ENCODE results near the gene MAML2.
A peak's percentile ranks its signal among the peaks of the same experiment; 100 is the strongest.

Gene MAML2

DNA sequence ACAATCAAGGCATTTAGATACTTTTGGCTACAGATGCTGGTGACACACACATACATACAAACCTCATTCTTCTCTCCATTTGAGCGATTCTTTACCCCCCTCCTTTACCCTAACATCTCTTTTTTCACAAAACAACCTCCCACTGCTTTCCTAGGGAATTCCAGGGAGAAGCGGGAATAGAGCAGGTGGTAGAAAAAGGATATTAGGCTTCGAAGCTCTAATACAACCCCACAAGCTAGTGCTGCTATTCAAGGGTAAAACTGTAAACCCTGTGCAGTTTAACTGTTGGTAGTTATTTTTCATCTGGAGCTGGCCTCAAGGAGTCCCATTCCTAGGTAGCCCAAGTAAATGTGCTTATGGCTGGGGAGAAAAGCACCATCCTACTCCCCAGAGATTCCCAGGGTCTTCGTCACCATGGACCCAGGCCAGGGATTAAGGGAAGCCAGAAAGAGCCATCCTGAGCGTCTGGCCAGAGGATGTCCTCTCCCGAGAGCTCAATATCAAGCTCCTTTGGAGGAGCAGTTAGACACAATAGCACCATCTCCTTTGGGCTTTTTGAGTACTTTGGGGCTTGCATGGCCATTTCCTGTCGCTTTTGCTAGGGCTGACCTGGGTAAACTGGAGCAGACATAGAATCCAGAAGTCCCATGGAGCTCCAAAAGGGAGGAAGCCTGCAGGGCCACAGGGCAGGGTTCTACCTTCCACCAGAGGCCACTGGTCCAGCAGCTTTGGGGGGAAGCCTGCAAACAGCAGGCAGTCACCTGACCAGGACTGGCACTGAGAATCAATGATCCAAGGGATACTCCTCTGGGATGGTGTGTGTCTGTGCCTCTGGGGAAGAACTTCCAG lies 3.1 kb downstream of the MAML2 start:
- no peak overlapping the region for H3K4me3 ChIP-seq (replicated peaks; ENCODE audit: insufficient read depth, low read length)
- H3K27me3 ChIP-seq (ENCODE audit: insufficient read depth, poor library complexity, severe bottlenecking) = no peaks in the 10 kb centered on the region
- no peak overlapping the region for H3K27ac ChIP-seq (replicated peaks)
- TF ChIP-seq, protein P1, sequence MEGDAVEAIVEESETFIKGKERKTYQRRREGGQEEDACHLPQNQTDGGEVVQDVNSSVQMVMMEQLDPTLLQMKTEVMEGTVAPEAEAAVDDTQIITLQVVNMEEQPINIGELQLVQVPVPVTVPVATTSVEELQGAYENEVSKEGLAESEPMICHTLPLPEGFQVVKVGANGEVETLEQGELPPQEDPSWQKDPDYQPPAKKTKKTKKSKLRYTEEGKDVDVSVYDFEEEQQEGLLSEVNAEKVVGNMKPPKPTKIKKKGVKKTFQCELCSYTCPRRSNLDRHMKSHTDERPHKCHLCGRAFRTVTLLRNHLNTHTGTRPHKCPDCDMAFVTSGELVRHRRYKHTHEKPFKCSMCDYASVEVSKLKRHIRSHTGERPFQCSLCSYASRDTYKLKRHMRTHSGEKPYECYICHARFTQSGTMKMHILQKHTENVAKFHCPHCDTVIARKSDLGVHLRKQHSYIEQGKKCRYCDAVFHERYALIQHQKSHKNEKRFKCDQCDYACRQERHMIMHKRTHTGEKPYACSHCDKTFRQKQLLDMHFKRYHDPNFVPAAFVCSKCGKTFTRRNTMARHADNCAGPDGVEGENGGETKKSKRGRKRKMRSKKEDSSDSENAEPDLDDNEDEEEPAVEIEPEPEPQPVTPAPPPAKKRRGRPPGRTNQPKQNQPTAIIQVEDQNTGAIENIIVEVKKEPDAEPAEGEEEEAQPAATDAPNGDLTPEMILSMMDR (IDR thresholded peaks at IDR 0.05; ENCODE audit: insufficient read depth, low read length) = no peak
- TF ChIP-seq GABPA (IDR thresholded peaks at IDR 0.05; ENCODE audit: low read depth) (no peak), POLR2AphosphoS5 (IDR thresholded peaks at IDR 0.05; ENCODE audit: low read depth) (no peak)
- TF ChIP-seq, protein P2, sequence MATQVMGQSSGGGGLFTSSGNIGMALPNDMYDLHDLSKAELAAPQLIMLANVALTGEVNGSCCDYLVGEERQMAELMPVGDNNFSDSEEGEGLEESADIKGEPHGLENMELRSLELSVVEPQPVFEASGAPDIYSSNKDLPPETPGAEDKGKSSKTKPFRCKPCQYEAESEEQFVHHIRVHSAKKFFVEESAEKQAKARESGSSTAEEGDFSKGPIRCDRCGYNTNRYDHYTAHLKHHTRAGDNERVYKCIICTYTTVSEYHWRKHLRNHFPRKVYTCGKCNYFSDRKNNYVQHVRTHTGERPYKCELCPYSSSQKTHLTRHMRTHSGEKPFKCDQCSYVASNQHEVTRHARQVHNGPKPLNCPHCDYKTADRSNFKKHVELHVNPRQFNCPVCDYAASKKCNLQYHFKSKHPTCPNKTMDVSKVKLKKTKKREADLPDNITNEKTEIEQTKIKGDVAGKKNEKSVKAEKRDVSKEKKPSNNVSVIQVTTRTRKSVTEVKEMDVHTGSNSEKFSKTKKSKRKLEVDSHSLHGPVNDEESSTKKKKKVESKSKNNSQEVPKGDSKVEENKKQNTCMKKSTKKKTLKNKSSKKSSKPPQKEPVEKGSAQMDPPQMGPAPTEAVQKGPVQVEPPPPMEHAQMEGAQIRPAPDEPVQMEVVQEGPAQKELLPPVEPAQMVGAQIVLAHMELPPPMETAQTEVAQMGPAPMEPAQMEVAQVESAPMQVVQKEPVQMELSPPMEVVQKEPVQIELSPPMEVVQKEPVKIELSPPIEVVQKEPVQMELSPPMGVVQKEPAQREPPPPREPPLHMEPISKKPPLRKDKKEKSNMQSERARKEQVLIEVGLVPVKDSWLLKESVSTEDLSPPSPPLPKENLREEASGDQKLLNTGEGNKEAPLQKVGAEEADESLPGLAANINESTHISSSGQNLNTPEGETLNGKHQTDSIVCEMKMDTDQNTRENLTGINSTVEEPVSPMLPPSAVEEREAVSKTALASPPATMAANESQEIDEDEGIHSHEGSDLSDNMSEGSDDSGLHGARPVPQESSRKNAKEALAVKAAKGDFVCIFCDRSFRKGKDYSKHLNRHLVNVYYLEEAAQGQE (IDR thresholded peaks at IDR 0.05; ENCODE audit: insufficient replicate concordance, low read depth) = no peak
- no peak for DNase-seq (ENCODE audit: low read depth in 1 of 2, low spot score in 1 of 2)

DNA sequence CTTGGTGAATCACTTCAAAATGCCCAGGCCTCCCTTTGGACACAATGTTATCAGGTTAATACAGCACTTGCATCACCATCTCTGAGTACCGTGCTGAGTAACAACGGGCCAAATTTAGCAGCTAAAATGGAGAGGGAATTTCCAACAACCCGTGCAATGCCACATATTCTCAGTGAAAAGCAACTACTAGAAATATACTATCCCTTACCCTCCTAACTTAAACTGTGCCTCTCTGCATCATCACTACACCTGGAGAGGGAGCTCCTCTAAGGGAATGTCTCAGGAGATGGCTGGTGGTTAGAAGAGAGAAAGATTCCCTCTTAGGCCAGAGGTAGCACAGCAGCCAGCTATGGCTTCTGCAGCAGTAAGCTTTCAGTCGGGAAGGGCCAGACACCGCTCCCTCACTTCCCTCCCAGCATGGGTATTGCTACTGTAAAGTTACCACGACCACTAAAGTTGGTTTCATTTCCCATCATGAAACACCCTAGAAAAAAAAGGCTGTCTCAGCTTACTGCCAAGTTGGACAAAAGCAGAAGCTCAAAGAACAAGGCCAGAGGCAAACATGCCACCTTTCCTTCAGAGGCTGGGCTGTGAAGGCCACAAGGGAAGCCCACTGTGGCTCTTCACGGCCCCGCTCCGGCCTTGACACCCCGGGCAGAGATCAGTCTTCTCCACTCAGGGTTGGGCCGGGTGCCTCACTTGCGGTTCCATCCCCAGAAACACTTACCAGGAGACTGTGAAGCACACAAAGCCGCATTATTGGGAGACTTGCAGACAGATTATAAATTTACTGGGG lies 3.9 kb downstream of the MAML2 start:
- TF ChIP-seq, protein P2 (IDR thresholded peaks at IDR 0.05; ENCODE audit: insufficient replicate concordance, low read depth) = no peak
- TF ChIP-seq, protein P1 (IDR thresholded peaks at IDR 0.05; ENCODE audit: insufficient read depth, low read length) = no peak
- TF ChIP-seq POLR2AphosphoS5 (IDR thresholded peaks at IDR 0.05; ENCODE audit: low read depth) (no peak), SPI1 (IDR thresholded peaks at IDR 0.05; ENCODE audit: borderline replicate concordance, low read depth) (no peak), GABPA (IDR thresholded peaks at IDR 0.05; ENCODE audit: low read depth) (no peak)
- Histone ChIP-seq H3K4me3 (replicated peaks; ENCODE audit: insufficient read depth, low read length) (no peak overlapping the region), H3K27ac (replicated peaks) (no peak overlapping the region), H3K27me3 (ENCODE audit: insufficient read depth, poor library complexity, severe bottlenecking) (no peaks in the 10 kb centered on the region)
- DNase-seq (ENCODE audit: low read depth in 1 of 2, low spot score in 1 of 2) = peak; percentile 11 to 24

DNA sequence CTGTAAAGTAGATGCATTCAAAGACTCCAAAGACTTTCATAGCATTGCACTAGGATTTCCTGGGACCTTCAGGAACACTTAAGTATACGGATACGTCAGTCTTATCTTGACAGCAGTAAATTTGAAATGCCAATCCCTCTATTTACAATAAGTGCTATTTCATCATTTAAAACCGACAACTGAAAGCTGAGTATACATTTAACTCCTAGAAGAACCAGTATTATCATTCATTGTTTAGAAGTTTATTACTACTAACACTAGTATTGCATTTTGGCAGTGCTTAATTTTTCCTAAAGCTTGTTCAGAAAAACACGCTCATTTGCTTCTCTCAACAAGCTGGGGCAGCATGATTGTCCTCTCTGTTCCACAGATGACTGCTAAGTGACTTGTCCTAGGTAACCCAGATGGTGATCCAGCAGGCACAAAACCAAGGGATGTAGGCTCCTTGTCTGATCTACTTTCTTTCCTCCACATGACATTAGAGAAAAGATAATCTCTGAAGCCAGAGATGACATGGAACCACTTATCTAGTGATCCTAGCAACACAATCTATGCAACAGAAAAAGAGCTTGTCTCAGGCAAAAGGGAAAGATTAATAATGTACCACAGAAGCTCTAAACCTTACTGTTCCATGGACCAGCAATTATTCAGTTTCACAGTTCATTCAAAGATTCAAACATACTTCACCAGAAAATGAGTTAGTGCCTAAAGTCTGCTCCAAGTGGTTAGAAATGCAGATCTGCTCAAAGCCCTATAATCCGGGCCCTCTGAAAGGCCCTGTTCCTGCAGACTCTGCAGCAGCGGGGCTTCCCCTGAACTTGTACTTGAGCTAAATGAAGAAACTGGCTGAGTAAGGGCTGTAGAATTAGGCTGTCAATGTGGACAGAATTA lies 5.2 kb downstream of the MAML2 start:
- Histone ChIP-seq H3K27ac (replicated peaks) (no peak overlapping the region), H3K27me3 (ENCODE audit: insufficient read depth, poor library complexity, severe bottlenecking) (no peaks in the 10 kb centered on the region), H3K4me3 (replicated peaks; ENCODE audit: insufficient read depth, low read length) (no peak overlapping the region)
- TF ChIP-seq GABPA (IDR thresholded peaks at IDR 0.05; ENCODE audit: low read depth) = no peak
- no peak for TF ChIP-seq POLR2AphosphoS5 (IDR thresholded peaks at IDR 0.05; ENCODE audit: low read depth)
- TF ChIP-seq, protein P2 (IDR thresholded peaks at IDR 0.05; ENCODE audit: insufficient replicate concordance, low read depth) = no peak
- no peak for TF ChIP-seq SPI1 (IDR thresholded peaks at IDR 0.05; ENCODE audit: borderline replicate concordance, low read depth)
- TF ChIP-seq, protein P1 (IDR thresholded peaks at IDR 0.05; ENCODE audit: insufficient read depth, low read length) = no peak
- DNase-seq (ENCODE audit: low read depth in 1 of 2, low spot score in 1 of 2) = no peak

All from HL-60 (cell line).